Panc1 (cell line): Measurements from ENCODE around the gene CHN1. TPM values are rescaled to one million over a fixed set of nuclear protein-coding genes. Genes with fewer than 3 reads are reported as not detected.

ENCODE experiments used
- ATAC-seq: fragments of 200-7000 bp; cut with Tn5 transposase; 2 replicates; pipeline ENCODE4 v1.9.1; 2020; ENCODE audit warnings: mild to moderate bottlenecking, moderate library complexity
- BruUV-seq: library from RNA; stranded (reverse); fragments of 400-500 nt; replicated peaks from 2 replicates; lab custom pipeline; 2021; lab: Mats Ljungman, UMichigan
- CTCF ChIA-PET: fragments of 300-600 bp; sonication (Branson Sonifier 250); formaldehyde crosslinking; loops from one replicate; lab custom pipeline; 2022; ENCODE audit warnings: antibody characterized with exemption; lab: Charles Lee
- POLR2A ChIA-PET: fragments of 300-600 bp; sonication (Branson Sonifier 250); formaldehyde crosslinking; loops from one replicate; lab custom pipeline; 2022; ENCODE audit warnings: antibody characterized with exemption; lab: Charles Lee
- DNase-seq: peaks from one replicate; pipeline ENCODE4 v3.0.0-alpha.2; 2010; ENCODE audit warnings: low read depth, low spot score
- H3K27ac ChIP-seq: 2 replicates; pipeline ENCODE4 v1.5.1; 2011; ENCODE audit warnings: mild to moderate bottlenecking, low read length, inconsistent platforms
- H3K27me3 ChIP-seq: fragments of 200-500 bp; sonication (Bioruptor generic); 2 replicates; pipeline ENCODE4 v1.6.0; 2014; ENCODE audit warnings: low read length, inconsistent platforms; ENCODE audit not compliant: control insufficient read depth, insufficient read depth
- H3K36me3 ChIP-seq: fragments of 200-500 bp; sonication (Bioruptor generic); 2 replicates; pipeline ENCODE4 v1.5.1; 2014; ENCODE audit warnings: inconsistent platforms, mild to moderate bottlenecking, low read length, moderate library complexity; ENCODE audit not compliant: control insufficient read depth, insufficient read depth
- H3K4me1 ChIP-seq: 2 replicates; pipeline ENCODE4 v1.5.1; 2011; ENCODE audit warnings: inconsistent platforms, mild to moderate bottlenecking, low read length, moderate library complexity; ENCODE audit not compliant: control insufficient read depth, insufficient read depth
- H3K4me3 ChIP-seq, 2 experiments: 2 replicates each; pipeline ENCODE4 v1.5.1; 2011 to 2012; ENCODE audit warnings: low read depth in 2 of 2, low read length in 2 of 2, mild to moderate bottlenecking in 2 of 2, inconsistent platforms in 1 of 2, moderate library complexity in 1 of 2
- H3K9me3 ChIP-seq: fragments of 200-500 bp; sonication (Bioruptor generic); 2 replicates; pipeline ENCODE4 v1.5.1; 2014; ENCODE audit warnings: low read depth, mild to moderate bottlenecking, inconsistent platforms, low read length, moderate library complexity; ENCODE audit not compliant: control insufficient read depth, insufficient read depth
- POLR2AphosphoS5 ChIP-seq: IDR thresholded peaks from 2 replicates; pipeline ENCODE4 v1.6.1; 2012; ENCODE audit warnings: mild to moderate bottlenecking, low read depth, low read length, moderate library complexity
- SIN3A ChIP-seq: IDR thresholded peaks from 2 replicates; pipeline ENCODE4 v1.6.1; 2012; ENCODE audit warnings: low read depth, mild to moderate bottlenecking, low read length, moderate library complexity, borderline replicate concordance; ENCODE audit not compliant: insufficient read depth
- TCF7L2 ChIP-seq: IDR thresholded peaks from 2 replicates; pipeline ENCODE4 v1.6.1; 2011; ENCODE audit warnings: mild to moderate bottlenecking, low read depth, low read length, inconsistent platforms
- in situ Hi-C: cut with HindIII; loops from 2 replicates; pipeline ENCODE4 v1.10.0; 2016; ENCODE audit warnings: low sequenced_read_pairs, low pct_unique_long_range_greater_than_20kb
- intact Hi-C: fragments of 100-400 bp; cut with micrococcal nuclease; formaldehyde crosslinking; loops from one replicate; pipeline ENCODE4 v1.10.0; 2022; ENCODE audit not compliant: unreplicated experiment
- total RNA-seq: library from RNA; stranded (reverse); gene quantifications from one replicate; pipeline ENCODE4 v1.2.1, GENCODE V29; 2021; ENCODE audit not compliant: unreplicated experiment
- TF ChIP-seq, protein P1 (sequence below): fragments of 450-650 bp; IDR thresholded peaks from 2 replicates; pipeline ENCODE4 v1.5.1; 2017; ENCODE audit warnings: mild to moderate bottlenecking
- TF ChIP-seq, protein P2 (sequence below), 2 experiments: IDR thresholded peaks; 2 replicates each; pipeline ENCODE4 v1.6.1; 2011 to 2012; ENCODE audit warnings: low read depth in 2 of 2, control low read depth in 1 of 2, low read length in 1 of 2, mild to moderate bottlenecking in 1 of 2, moderate library complexity in 1 of 2; ENCODE audit not compliant: insufficient read depth in 1 of 2

The CHN1 gene
- total RNA-seq, 1 experiment from 2014 or later, result 20.8 TPM

DNA sequence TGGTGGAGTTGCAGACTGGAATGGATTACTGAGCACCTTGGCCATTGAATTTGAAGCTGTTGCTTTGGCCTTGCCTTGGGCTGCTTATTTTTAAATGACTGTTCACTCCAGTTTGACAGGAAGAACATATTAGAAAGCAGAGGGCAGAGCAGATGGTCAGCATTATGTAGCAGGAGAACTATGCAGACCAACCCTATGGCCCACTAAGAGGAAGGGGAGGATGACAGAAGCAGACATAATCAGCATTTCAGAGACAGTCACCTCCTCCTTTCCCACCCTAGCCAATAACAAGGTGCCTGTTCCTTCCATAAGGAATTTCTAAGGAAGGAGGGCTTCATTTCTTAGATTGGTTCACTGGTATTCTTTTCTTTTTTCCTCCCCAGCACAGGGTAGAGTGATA is 243.3 kb downstream of the CHN1 start:
- intact Hi-C loops, result no loop called here
- no peaks in the 10 kb centered on the region for H3K4me1 ChIP-seq
- ChIA-PET POLR2A (no interaction called here), CTCF (no interaction called here)
- ATAC-seq (no peak), DNase-seq (no peak)
- in situ Hi-C loops, result no loop called here
- no TSS peak for BruUV-seq
- H3K27ac ChIP-seq, result no peak overlapping the region
- H3K9me3 ChIP-seq, result no peaks in the 10 kb centered on the region
- no peaks in the 10 kb centered on the region for H3K27me3 ChIP-seq
- H3K36me3 ChIP-seq, result no peaks in the 10 kb centered on the region
- H3K4me3 ChIP-seq, result no peak overlapping the region
- TF ChIP-seq POLR2AphosphoS5 (no peak), TCF7L2 (no peak), SIN3A (no peak)
- TF ChIP-seq, protein P1, sequence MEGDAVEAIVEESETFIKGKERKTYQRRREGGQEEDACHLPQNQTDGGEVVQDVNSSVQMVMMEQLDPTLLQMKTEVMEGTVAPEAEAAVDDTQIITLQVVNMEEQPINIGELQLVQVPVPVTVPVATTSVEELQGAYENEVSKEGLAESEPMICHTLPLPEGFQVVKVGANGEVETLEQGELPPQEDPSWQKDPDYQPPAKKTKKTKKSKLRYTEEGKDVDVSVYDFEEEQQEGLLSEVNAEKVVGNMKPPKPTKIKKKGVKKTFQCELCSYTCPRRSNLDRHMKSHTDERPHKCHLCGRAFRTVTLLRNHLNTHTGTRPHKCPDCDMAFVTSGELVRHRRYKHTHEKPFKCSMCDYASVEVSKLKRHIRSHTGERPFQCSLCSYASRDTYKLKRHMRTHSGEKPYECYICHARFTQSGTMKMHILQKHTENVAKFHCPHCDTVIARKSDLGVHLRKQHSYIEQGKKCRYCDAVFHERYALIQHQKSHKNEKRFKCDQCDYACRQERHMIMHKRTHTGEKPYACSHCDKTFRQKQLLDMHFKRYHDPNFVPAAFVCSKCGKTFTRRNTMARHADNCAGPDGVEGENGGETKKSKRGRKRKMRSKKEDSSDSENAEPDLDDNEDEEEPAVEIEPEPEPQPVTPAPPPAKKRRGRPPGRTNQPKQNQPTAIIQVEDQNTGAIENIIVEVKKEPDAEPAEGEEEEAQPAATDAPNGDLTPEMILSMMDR, result no peak
- TF ChIP-seq, protein P2, sequence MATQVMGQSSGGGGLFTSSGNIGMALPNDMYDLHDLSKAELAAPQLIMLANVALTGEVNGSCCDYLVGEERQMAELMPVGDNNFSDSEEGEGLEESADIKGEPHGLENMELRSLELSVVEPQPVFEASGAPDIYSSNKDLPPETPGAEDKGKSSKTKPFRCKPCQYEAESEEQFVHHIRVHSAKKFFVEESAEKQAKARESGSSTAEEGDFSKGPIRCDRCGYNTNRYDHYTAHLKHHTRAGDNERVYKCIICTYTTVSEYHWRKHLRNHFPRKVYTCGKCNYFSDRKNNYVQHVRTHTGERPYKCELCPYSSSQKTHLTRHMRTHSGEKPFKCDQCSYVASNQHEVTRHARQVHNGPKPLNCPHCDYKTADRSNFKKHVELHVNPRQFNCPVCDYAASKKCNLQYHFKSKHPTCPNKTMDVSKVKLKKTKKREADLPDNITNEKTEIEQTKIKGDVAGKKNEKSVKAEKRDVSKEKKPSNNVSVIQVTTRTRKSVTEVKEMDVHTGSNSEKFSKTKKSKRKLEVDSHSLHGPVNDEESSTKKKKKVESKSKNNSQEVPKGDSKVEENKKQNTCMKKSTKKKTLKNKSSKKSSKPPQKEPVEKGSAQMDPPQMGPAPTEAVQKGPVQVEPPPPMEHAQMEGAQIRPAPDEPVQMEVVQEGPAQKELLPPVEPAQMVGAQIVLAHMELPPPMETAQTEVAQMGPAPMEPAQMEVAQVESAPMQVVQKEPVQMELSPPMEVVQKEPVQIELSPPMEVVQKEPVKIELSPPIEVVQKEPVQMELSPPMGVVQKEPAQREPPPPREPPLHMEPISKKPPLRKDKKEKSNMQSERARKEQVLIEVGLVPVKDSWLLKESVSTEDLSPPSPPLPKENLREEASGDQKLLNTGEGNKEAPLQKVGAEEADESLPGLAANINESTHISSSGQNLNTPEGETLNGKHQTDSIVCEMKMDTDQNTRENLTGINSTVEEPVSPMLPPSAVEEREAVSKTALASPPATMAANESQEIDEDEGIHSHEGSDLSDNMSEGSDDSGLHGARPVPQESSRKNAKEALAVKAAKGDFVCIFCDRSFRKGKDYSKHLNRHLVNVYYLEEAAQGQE (IDR thresholded peaks at IDR 0.05; ENCODE audit: insufficient read depth in 1 of 2, low read depth in 2 of 2, low read length in 1 of 2), result no peak

DNA sequence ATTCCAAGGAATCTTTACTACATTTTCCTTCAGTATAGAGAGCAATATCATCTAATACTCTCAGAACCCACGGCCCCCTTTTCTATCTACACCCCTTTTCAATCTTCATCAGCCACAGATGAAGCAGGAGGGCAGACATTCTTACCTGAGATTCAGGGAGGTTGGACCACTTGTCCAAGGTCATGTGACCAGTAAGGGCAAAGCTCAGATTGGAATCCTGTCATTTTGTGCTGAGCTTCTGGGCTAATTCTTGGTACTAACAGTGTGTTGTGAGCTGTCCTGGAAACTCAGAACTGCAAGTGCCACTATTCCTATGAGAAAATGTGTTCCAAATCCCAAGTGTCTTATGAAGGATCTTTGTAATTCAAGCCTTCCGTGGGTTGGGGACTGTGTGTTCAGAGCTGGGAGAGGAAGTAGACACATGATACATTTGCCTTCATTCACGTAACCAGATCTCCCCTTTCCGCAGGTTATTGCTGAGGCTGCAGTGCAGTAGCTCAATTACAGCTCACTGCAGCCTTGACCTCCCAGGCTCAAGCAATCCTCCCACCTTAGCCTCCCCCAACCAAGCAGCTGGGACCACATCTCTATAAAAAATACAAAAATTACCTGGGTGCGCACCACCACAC is 244.2 kb downstream of the CHN1 start:
- DNase-seq, result no peak
- CTCF ChIA-PET, result no interaction called here

More for the DNA sequence above, 244.2 kb downstream of the CHN1 start:
- H3K4me1 ChIP-seq, result no peaks in the 10 kb centered on the region
- POLR2A ChIA-PET, result interaction anchor here (0.7 kb wide), 1 partner anchor 110 kb away, joined by 3 read pairs; no protein-coding TSS in a partner anchor
- no peak overlapping the region for H3K4me3 ChIP-seq
- in situ Hi-C loops (no loop called here), intact Hi-C loops (no loop called here)
- ATAC-seq, result no peak
- H3K27ac ChIP-seq, result no peak overlapping the region
- TF ChIP-seq, protein P2 (IDR thresholded peaks at IDR 0.05; ENCODE audit: insufficient read depth in 1 of 2, low read depth in 2 of 2, low read length in 1 of 2), result no peak
- TF ChIP-seq TCF7L2, result no peak
- H3K36me3 ChIP-seq, result no peaks in the 10 kb centered on the region
- H3K27me3 ChIP-seq, result no peaks in the 10 kb centered on the region
- no peaks in the 10 kb centered on the region for H3K9me3 ChIP-seq
- BruUV-seq, result no TSS peak
